Stimulated activated CD4-positive, alpha-beta T cell treated with anti-CD3 and anti-CD28 coated beads, Interleukin-1b, Interleukin-23, amount 100 ng/mL, for 4 hours (primary cell): ENCODE data around the gene TNIP3.

ENCODE experiments used
- DNase-seq, 2 donors: peaks; one replicate each; pipeline ENCODE4 v3.0.0-alpha.2; 2020; ENCODE audit warnings: low read depth in 2 of 2

Gene TNIP3

GRCh38 chr4:121088867-121089266 lies 75.3 kb downstream of the TNIP3 start:
- no peak for DNase-seq
